Smooth muscle cell of the umbilical artery (primary cell): ENCODE data around the gene R3HCC1L. TPM values are rescaled to one million over a fixed set of nuclear protein-coding genes. Genes with fewer than 3 reads are reported as not detected.

Source experiments
- total RNA-seq: library from RNA; depleted of rRNA; stranded (reverse); fragments of >200 nt; gene quantifications from 2 replicates; pipeline ENCODE4 v1.2.3, GENCODE V29; 2014

R3HCC1L gene
- 14.3 and 16.7 TPM in 2 replicates for total RNA-seq

DNA sequence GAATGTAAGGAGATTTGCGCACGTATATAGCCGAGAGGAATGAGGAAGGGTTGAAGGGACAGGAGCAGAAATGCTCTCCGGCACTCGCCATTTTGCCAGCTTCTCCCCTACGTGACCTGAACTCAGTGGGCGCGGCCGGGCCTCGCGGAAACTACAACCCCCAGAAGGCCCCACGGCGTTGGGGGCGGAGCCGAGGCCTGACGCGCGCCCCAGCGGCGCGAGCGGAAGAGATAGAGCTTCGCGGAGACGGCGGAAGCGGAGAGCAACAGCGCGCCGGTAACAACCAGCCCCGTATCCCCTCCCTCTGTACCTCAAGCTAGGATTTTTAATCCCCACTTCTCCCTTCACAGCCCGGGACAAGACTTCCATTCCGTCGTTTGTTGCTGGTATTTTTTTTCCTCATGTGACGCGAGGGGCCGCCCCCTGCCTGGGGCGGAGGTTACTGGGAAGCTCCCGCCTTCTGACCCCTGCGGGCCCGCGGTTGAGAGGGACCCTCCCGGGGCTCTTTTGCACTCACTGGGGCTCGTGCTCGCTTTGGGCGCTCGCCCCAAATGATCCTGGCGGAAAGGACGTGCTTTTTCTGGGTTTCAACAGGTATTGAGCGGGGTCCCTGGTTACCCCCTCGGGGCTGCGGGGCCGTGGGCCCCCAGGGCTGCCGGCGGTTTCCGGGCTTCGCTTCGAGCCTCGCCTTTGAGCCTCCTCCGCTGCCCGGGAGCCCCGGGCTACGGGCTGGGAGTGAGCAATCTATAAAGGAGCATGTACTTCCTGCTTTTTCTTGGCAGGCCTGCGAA is at the start of gene R3HCC1L:
TSS of gene R3HCC1L (plus strand) at position 227 of the 791 bp plus-strand sequence. CDS start 73,458 bp downstream, outside the sequence.

DNA sequence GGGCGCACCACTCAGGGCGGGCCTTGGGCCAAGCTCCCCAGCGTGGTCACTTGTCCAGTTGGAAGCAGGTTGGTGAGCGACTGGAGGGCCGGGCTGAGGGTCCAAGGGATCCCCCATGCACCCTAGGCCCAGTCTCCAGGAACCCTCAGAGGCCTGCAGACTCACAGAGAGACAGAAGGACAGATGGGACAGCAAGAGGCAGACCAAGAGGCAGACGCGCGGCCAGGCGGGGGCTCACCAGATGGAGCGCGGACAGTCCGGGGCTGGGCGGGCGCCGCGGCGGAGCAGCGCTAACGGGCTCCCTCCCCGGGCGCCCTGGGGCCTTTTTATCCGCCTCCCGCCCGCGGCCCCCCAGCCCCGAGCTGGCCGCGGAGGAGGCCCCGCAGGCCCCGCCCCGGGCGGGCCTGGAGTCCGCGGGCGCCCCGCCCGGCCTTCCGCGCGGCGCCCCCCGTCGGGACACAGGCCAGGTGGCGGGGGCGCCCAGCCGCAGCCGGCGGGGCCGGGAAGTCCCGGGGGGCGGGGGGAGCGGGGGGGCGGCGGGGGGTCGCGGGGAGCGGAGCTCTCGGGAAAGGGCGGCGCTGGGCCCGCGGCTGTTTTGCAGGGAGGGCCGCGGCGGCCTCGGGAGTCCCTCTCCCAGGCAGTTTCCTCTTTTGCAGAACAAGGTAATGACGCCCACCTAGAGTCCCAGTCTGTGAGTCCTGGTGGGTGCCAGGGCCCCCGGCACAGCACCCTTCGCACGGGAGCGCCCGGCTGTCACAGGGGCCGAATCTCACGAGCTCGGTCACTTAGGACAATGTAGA is 133.6 kb downstream of the R3HCC1L start, which contains the start of gene LOXL4:
TSS of gene LOXL4 (minus strand) at position 301 of the 800 bp plus-strand sequence. CDS start 5,175 bp downstream, outside the sequence.

Other genes with a start within 250 kb of the R3HCC1L start
- gene CRTAC1, start 104.0 kb upstream of the R3HCC1L start, total RNA-seq, result under 0.01 TPM in 1 of 2 replicates, not detected in the other
- gene LOXL4, start 133.5 kb downstream of the R3HCC1L start, total RNA-seq, result 113 and 240 TPM in 2 replicates